ENCODE measurements around the gene RFTN1. TPM values are rescaled to one million over a fixed set of nuclear protein-coding genes. Genes with fewer than 3 reads are reported as not detected.

RFTN1 gene
- polyA plus RNA-seq, 2 of the 4 experiments (the other 2 are of a cell fraction) = 1.8 to 3.7 TPM

GRCh38 chr3:16463119-16463518 lies 50.4 kb downstream of the RFTN1 start:
- 0% methylated on average over 1 of the region's 1 CpG for WGBS (ENCODE audit: missing lambda C conversion rate)
- ChIA-PET POLR2A (no interaction called here), CTCF (no interaction called here)
- FAIRE-seq = no peak
- no peaks in the 10 kb centered on the region for H3K4me1 ChIP-seq
- H3K4me3 ChIP-seq = no peak overlapping the region
- DNase-seq (ENCODE audit: low read depth in 1 of 2, low spot score in 1 of 2) = no peak
- H3K4me2 ChIP-seq = no peak overlapping the region
- TF ChIP-seq USF2 (IDR thresholded peaks at IDR 0.05) (no peak), HOXB5 (CRISPR knock-in tag; IDR thresholded peaks at IDR 0.05) (no peak), MAX (IDR thresholded peaks at IDR 0.05) (no peak), ATOH8 (CRISPR knock-in tag; IDR thresholded peaks at IDR 0.05; ENCODE audit: low read depth) (no peak), SREBF2 (IDR thresholded peaks at IDR 0.05) (no peak), POLR2A (IDR thresholded peaks at IDR 0.05; ENCODE audit: low read length) (no peak), POLR2AphosphoS2 (conservative IDR thresholded peaks at IDR 0.05; ENCODE audit: low read length) (no peak), CHD2 (IDR thresholded peaks at IDR 0.05; ENCODE audit: low read length, partially characterized antibody) (no peak), ZSCAN20 (CRISPR knock-in tag; IDR thresholded peaks at IDR 0.05) (no peak), CEBPB (IDR thresholded peaks at IDR 0.05) (no peak), FOXS1 (CRISPR knock-in tag; IDR thresholded peaks at IDR 0.05) (no peak), HMGXB4 (CRISPR knock-in tag; IDR thresholded peaks at IDR 0.05; ENCODE audit: borderline replicate concordance) (no peak), ESRRA (IDR thresholded peaks at IDR 0.05; ENCODE audit: borderline replicate concordance, low read length) (no peak), PHF8 (IDR thresholded peaks at IDR 0.05; ENCODE audit: borderline replicate concordance, low read depth) (no peak)
- no peak overlapping the region for H3K27ac ChIP-seq
- H3K9me3 ChIP-seq = no peaks in the 10 kb centered on the region
- no peak for ATAC-seq

- CTCF ChIA-PET = no interaction called here
- Histone ChIP-seq H3K4me2 (no peak overlapping the region), H3K27ac (no peak overlapping the region), H3K4me1 (no peaks in the 10 kb centered on the region), H3K4me3 (no peak overlapping the region), H3K9me3 (no peaks in the 10 kb centered on the region)
- POLR2A ChIA-PET = no interaction called here
- ATAC-seq = no peak
- WGBS (ENCODE audit: missing lambda C conversion rate) = 41% methylated on average over 5 of the region's 5 CpGs
- no peak for TF ChIP-seq CHD2 (IDR thresholded peaks at IDR 0.05; ENCODE audit: low read length, partially characterized antibody)
- TF ChIP-seq SMC3 (IDR thresholded peaks at IDR 0.05) = no peak
- no peak for TF ChIP-seq JUN (IDR thresholded peaks at IDR 0.05)
- TF ChIP-seq EP300 (IDR thresholded peaks at IDR 0.05) = no peak
- TF ChIP-seq NR3C1 (IDR thresholded peaks at IDR 0.05) = no peak
- TF ChIP-seq RFX5 (IDR thresholded peaks at IDR 0.05) = no peak
- no peak for TF ChIP-seq MAZ (IDR thresholded peaks at IDR 0.05; ENCODE audit: borderline replicate concordance, low read depth, low read length)
- no peak for TF ChIP-seq FOSL2 (IDR thresholded peaks at IDR 0.05)
- no peak for TF ChIP-seq FOSL2 (CRISPR knock-in tag; IDR thresholded peaks at IDR 0.05)
- no peak for TF ChIP-seq RAD21 (conservative IDR thresholded peaks at IDR 0.05 in 1 of 2, IDR thresholded peaks at IDR 0.05 in 1 of 2)
- TF ChIP-seq TFCP2L1 (CRISPR knock-in tag; IDR thresholded peaks at IDR 0.05) = no peak
- no peak for FAIRE-seq
- DNase-seq (ENCODE audit: low read depth in 1 of 2, low spot score in 1 of 2) = no peak
Measured at GRCh38 chr3:16462679-16463078, 50.8 kb downstream of the RFTN1 start.
